OCI-LY1 (cell line): ENCODE data around the gene LIN7B.

Source experiments
- H2AFZ ChIP-seq: fragments of 200-600 bp; sonication (generic), shearing (Covaris generic); 2 replicates; pipeline ENCODE4 v1.6.0; 2014; ENCODE audit warnings: antibody characterized with exemption, mild to moderate bottlenecking, low read length
- H3F3A ChIP-seq: fragments of 200-600 bp; sonication (generic), shearing (Covaris generic); 2 replicates; pipeline ENCODE4 v1.6.0; 2014; ENCODE audit warnings: mild to moderate bottlenecking, antibody characterized with exemption, low read length, moderate library complexity; ENCODE audit not compliant: insufficient read depth
- H3K27ac ChIP-seq: fragments of 200-600 bp; sonication (generic); 2 replicates; pipeline ENCODE4 v1.5.1; 2014; ENCODE audit warnings: low read length, mixed run types, mild to moderate bottlenecking, low read depth; ENCODE audit not compliant: poor library complexity, severe bottlenecking
- H3K27me3 ChIP-seq: fragments of 200-600 bp; sonication (generic); 2 replicates; pipeline ENCODE4 v1.6.0; 2014; ENCODE audit warnings: antibody characterized with exemption, mild to moderate bottlenecking, low read length, moderate library complexity; ENCODE audit not compliant: insufficient read depth
- H3K36me3 ChIP-seq: fragments of 200-600 bp; sonication (generic); 2 replicates; pipeline ENCODE4 v1.6.1; 2014; ENCODE audit warnings: mild to moderate bottlenecking, antibody characterized with exemption, low read length, moderate library complexity, mixed read lengths; ENCODE audit not compliant: insufficient read depth
- H3K4me1 ChIP-seq: fragments of 200-600 bp; sonication (generic); 2 replicates; pipeline ENCODE4 v1.5.1; 2014; ENCODE audit warnings: mild to moderate bottlenecking, low read length, moderate library complexity; ENCODE audit not compliant: insufficient read depth, severe bottlenecking
- H3K4me2 ChIP-seq: fragments of 200-600 bp; sonication (generic), shearing (Covaris generic); 2 replicates; pipeline ENCODE4 v1.6.1; 2014; ENCODE audit warnings: low read length
- H3K4me3 ChIP-seq: fragments of 200-600 bp; sonication (generic); 2 replicates; pipeline ENCODE4 v1.5.1; 2014; ENCODE audit warnings: low read length, low read depth, mild to moderate bottlenecking, mixed read lengths; ENCODE audit not compliant: poor library complexity, severe bottlenecking
- H3K79me2 ChIP-seq: fragments of 200-600 bp; shearing (Covaris generic); 2 replicates; pipeline ENCODE4 v1.6.1; 2016; ENCODE audit warnings: mixed run types, low read length, mixed read lengths; ENCODE audit not compliant: insufficient read depth
- H3K9ac ChIP-seq: fragments of 200-600 bp; sonication (generic), shearing (Covaris generic); 2 replicates; pipeline ENCODE4 v1.6.1; 2014; ENCODE audit warnings: mild to moderate bottlenecking, low read length, mixed read lengths
- H3K9me2 ChIP-seq: fragments of 200-600 bp; sonication (generic), shearing (Covaris generic); 2 replicates; pipeline ENCODE4 v1.6.1; 2014; ENCODE audit warnings: low read depth, mild to moderate bottlenecking, low read length, mixed read lengths
- H3K9me3 ChIP-seq: fragments of 200-600 bp; shearing (Covaris generic); 2 replicates; pipeline ENCODE4 v1.6.1; 2014; ENCODE audit warnings: low read length, mixed read lengths
- H4K20me1 ChIP-seq: fragments of 200-600 bp; sonication (generic), shearing (Covaris generic); 2 replicates; pipeline ENCODE4 v1.6.0; 2016; ENCODE audit warnings: mild to moderate bottlenecking, low read length; ENCODE audit not compliant: insufficient read depth
- EZH2 ChIP-seq: fragments of 200-600 bp; sonication (generic), shearing (Covaris generic); IDR thresholded peaks from 2 replicates; pipeline ENCODE4 v1.8.0; 2017; ENCODE audit warnings: borderline replicate concordance, mixed run types, mild to moderate bottlenecking, antibody characterized with exemption, low read length, moderate library complexity, mixed read lengths
- TF ChIP-seq, protein P1 (sequence below): fragments of 200-600 bp; sonication (generic), shearing (Covaris generic); IDR thresholded peaks from 2 replicates; pipeline ENCODE4 v1.5.1; 2017; ENCODE audit warnings: mild to moderate bottlenecking, antibody characterized with exemption, low read length, moderate library complexity, mixed read lengths

LIN7B gene

DNA sequence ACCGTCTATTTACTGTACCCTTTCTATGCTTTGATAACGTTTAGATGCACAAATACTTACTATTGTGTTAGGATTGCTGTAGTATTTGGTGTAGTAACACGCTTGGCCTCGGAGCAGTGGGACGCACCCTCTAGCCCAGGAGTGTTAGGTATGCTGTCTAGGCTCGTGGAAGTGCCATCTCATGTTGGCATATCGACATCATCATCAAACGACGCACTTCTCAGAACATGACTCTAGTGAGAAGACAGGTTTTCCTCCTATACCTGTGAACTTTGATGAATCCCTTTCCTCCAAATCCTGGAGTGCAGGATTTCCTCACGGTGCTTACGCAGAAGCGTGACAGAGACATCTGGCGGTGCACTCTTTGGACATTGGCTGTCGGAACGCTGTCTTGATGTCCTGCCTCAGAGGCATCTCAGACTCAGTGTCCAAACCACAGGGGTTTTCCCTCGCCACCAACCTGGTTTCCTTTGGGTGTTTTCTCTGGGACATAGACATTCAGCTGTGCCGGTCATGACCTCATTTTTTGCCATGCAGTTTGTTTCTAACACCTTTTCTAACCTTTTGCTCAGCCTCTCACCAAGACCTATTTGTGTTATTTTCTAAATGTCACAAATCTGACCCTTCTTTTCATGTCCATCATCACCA lies 22.7 kb upstream of the LIN7B start:
- no peak overlapping the region for H2AFZ ChIP-seq
- peaks cover 29% of the 10 kb centered on the region for H3K79me2 ChIP-seq
- H3K27me3 ChIP-seq = no peaks in the 10 kb centered on the region
- peaks cover 14% of the 10 kb centered on the region for H3K4me1 ChIP-seq
- H3K9me3 ChIP-seq = no peaks in the 10 kb centered on the region
- H3K9ac ChIP-seq = no peak overlapping the region
- H4K20me1 ChIP-seq = 0 out of 2 replicates have a peak, but pooled peaks cover 4% of the 10 kb centered on the region
- no peak overlapping the region for H3K4me2 ChIP-seq
- peaks cover 92% of the 10 kb centered on the region for H3K36me3 ChIP-seq
- no peak overlapping the region for H3K27ac ChIP-seq
- no peaks in the 10 kb centered on the region for H3K9me2 ChIP-seq
- H3F3A ChIP-seq = no peaks in the 10 kb centered on the region
- TF ChIP-seq, protein P1, sequence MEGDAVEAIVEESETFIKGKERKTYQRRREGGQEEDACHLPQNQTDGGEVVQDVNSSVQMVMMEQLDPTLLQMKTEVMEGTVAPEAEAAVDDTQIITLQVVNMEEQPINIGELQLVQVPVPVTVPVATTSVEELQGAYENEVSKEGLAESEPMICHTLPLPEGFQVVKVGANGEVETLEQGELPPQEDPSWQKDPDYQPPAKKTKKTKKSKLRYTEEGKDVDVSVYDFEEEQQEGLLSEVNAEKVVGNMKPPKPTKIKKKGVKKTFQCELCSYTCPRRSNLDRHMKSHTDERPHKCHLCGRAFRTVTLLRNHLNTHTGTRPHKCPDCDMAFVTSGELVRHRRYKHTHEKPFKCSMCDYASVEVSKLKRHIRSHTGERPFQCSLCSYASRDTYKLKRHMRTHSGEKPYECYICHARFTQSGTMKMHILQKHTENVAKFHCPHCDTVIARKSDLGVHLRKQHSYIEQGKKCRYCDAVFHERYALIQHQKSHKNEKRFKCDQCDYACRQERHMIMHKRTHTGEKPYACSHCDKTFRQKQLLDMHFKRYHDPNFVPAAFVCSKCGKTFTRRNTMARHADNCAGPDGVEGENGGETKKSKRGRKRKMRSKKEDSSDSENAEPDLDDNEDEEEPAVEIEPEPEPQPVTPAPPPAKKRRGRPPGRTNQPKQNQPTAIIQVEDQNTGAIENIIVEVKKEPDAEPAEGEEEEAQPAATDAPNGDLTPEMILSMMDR = no peak
- TF ChIP-seq EZH2 = no peak
- H3K4me3 ChIP-seq = no peak overlapping the region

DNA sequence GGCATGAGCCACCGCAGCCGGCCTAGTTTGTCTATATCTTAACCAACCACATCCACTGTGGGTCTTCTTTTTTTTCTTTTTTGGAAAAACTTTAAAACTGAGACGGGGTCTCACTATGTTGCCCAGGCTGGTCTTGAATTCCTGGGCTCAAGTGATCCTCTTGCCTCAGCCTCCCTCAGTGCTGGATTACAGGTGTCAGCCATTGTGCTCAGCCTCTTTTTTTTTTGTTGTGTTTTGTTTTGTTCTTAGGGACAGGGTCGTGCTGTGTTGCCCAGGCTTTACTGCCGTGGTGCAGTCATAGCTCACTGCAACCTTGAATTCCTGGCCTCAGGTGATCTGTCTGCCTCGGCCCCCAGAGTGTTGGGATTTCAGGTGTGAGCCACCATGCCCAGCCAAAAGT lies 21.5 kb upstream of the LIN7B start:
- Histone ChIP-seq H3K9ac (no peak overlapping the region), H4K20me1 (0 out of 2 replicates have a peak, but pooled peaks cover 4% of the 10 kb centered on the region), H3F3A (peaks cover 3% of the 10 kb centered on the region), H3K4me3 (no peak overlapping the region), H2AFZ (no peak overlapping the region), H3K4me2 (no peak overlapping the region), H3K9me3 (no peaks in the 10 kb centered on the region), H3K27me3 (no peaks in the 10 kb centered on the region), H3K4me1 (peaks cover 2% of the 10 kb centered on the region), H3K27ac (no peak overlapping the region), H3K9me2 (no peaks in the 10 kb centered on the region), H3K79me2 (peaks cover 17% of the 10 kb centered on the region), H3K36me3 (peaks cover 92% of the 10 kb centered on the region)
- no peak for TF ChIP-seq EZH2
- TF ChIP-seq, protein P1 = no peak

GRCh38 chr19:49094505-49095482 lies 19.4 kb upstream of the LIN7B start:
- TF ChIP-seq, protein P1 = no peak
- no peak for TF ChIP-seq EZH2
- H4K20me1 ChIP-seq = 0 out of 2 replicates have a peak, but pooled peaks cover 2% of the 10 kb centered on the region
- no peak overlapping the region for H3K9ac ChIP-seq
- H3F3A ChIP-seq = peaks cover 3% of the 10 kb centered on the region
- peaks cover 5% of the 10 kb centered on the region; the same call in 1 of the 2 replicates for H3K79me2 ChIP-seq
- no peak overlapping the region for H2AFZ ChIP-seq
- no peak overlapping the region for H3K4me2 ChIP-seq
- H3K9me2 ChIP-seq = no peaks in the 10 kb centered on the region
- H3K36me3 ChIP-seq = peaks cover 97% of the 10 kb centered on the region
- H3K27me3 ChIP-seq = no peaks in the 10 kb centered on the region
- H3K27ac ChIP-seq = no peak overlapping the region
- no peaks in the 10 kb centered on the region for H3K9me3 ChIP-seq
- no peaks in the 10 kb centered on the region for H3K4me1 ChIP-seq
- H3K4me3 ChIP-seq = no peak overlapping the region
